AG04450 (cell line): ENCODE results near the gene CWF19L2. TPM values are rescaled to one million over a fixed set of nuclear protein-coding genes. Genes with fewer than 3 reads are reported as not detected.

Source experiments
- CTCF ChIA-PET: fragments of 300-600, 350-600 bp; formaldehyde crosslinking; extraction: SDS; loops from one replicate; lab custom pipeline; 2022; ENCODE audit warnings: antibody characterized with exemption, inconsistent platforms; lab: Charles Lee
- POLR2A ChIA-PET: fragments of 350-600 bp; formaldehyde crosslinking; extraction: SDS; loops from one replicate; lab custom pipeline; 2021; ENCODE audit warnings: antibody characterized with exemption, inconsistent platforms; lab: Yijun Ruan, JAX
- DNase-seq: peaks from one replicate; pipeline ENCODE4 v3.0.0-alpha.2; 2011; ENCODE audit warnings: low read depth, low spot score
- H3K27ac ChIP-seq: one replicate; pipeline ENCODE4 v1.5.1; 2012; ENCODE audit warnings: low read depth, low read length, control low read depth
- H3K27me3 ChIP-seq: one replicate; pipeline ENCODE4 v1.6.0; 2012; ENCODE audit warnings: low read length; ENCODE audit not compliant: control insufficient read depth, insufficient read depth
- H3K4me3 ChIP-seq: 2 replicates; pipeline ENCODE4 v1.5.1; 2011; ENCODE audit warnings: mild to moderate bottlenecking, low read depth, low read length, control low read depth
- H3K9me3 ChIP-seq: 2 replicates; pipeline ENCODE4 v1.5.1; 2012; ENCODE audit warnings: low read length; ENCODE audit not compliant: control insufficient read depth, insufficient read depth
- CTCF ChIP-seq: IDR thresholded peaks from 2 replicates; pipeline ENCODE4 v1.5.1; 2011; ENCODE audit warnings: low read depth, low read length, control low read depth, inconsistent platforms
- polyA plus RNA-seq: library from polyadenylated mRNA; depleted of rRNA; stranded (reverse); fragments of >200 nt; gene quantifications from 2 replicates; pipeline ENCODE4 v1.2.3, GENCODE V29; 2011

Gene CWF19L2
- polyA plus RNA-seq, 1 experiment: 4.7 TPM

DNA sequence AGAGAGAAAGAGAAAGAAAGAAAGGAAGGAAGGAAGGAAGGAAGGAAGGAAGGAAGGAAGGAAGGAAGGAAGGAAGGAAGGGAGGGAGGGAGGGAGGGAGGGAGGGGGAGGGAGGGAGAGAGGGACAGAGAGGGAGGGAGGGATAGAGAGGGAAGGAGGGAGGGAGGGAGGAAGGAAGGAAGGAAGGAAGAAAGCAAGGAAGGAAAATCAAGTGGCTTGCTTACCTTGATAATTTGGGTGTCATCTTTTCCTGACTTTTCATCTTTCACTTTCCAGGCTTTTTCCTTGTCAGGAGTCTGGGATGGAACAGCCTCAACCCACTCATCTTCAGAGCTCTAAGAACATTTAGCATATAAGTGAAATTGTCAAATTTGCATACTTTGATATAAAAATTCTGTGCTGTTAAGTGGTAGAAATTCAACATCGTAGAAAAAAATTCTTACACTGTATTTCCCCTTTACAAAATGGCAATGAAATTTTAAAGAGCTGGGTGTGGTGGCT lies 14.9 kb downstream of the CWF19L2 start:
- TF ChIP-seq CTCF: no peak
- POLR2A ChIA-PET: no interaction called here
- H3K4me3 ChIP-seq: no peak overlapping the region
- CTCF ChIA-PET: no interaction called here
- H3K9me3 ChIP-seq: no peaks in the 10 kb centered on the region
- no peaks in the 10 kb centered on the region for H3K27me3 ChIP-seq
- DNase-seq: no peak
- no peak overlapping the region for H3K27ac ChIP-seq

DNA sequence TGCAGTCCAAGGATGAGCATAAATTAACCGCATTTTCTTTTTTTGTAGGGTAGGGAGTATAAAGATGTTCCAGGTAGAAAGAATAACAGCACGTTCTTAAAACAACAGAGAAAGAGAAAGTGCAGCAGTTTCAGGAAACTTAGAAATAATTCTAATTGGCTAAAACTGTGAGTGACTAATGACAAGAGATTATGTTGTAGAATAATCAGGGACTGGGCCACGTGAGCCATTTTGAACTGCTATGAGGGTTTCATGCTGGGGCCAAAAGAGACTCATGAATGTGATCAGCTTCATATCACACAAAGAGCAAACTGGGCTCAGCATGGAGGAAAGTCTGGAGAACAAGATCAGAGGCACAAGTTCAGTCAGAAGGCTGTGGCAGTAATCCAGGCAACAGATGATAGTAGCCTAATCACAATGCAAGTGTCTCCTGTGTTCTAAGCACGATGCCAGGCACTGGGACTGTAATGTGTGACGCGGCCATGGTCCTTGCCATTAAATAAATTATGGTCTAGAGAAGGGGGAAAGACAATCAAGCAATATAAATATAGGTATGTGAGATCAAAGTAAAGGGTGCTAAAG lies 17.9 kb downstream of the CWF19L2 start:
- Histone ChIP-seq H3K9me3 (no peaks in the 10 kb centered on the region), H3K27me3 (no peaks in the 10 kb centered on the region)
- no peak for TF ChIP-seq CTCF

DNA sequence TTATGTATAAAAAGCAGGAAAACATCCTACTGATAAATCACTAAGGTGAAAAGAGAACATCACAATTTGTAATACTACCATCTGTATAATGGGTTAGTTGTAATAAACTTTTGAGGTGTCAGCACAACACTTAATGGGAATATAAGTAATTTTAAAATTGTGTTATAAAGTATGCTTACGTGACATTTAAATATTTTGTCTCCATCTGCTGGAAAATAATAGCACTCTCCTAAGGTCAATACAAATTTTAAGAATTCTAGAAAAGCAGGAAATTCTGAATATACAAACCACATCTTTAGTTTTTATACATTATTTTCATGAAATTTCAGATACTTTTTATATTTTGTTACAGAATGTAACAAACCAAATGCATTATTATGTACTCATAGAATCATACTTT lies 19.5 kb downstream of the CWF19L2 start:
- DNase-seq: no peak
- ChIA-PET CTCF (no interaction called here), POLR2A (no interaction called here)
- no peaks in the 10 kb centered on the region for H3K27me3 ChIP-seq
- no peak overlapping the region for H3K4me3 ChIP-seq
- H3K9me3 ChIP-seq: no peaks in the 10 kb centered on the region
- no peak for TF ChIP-seq CTCF
- H3K27ac ChIP-seq: no peak overlapping the region

More for the DNA sequence above, 17.9 kb downstream of the CWF19L2 start:
- ChIA-PET POLR2A (no interaction called here), CTCF (no interaction called here)
- no peak overlapping the region for H3K27ac ChIP-seq
- no peak overlapping the region for H3K4me3 ChIP-seq
- DNase-seq: no peak

DNA sequence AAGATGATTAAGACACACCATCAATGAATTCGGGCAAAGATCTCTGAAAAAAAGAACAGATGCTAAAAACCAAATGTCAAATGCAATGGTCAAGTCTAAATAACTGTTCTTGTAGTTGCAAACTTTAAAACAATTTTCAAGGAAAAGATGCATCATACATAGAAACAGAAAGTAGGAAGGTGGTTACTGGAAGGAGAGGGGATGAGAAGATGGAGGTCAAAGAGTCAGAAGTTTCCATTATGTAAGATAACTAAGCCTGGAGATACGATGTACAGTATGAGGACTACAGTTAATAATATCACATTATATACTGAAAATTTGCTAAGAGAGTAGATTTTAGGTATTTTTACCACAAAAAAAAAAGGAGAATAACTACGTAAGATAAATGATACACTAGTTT lies 27.1 kb downstream of the CWF19L2 start:
- no peak overlapping the region for H3K4me3 ChIP-seq
- H3K27me3 ChIP-seq: no peaks in the 10 kb centered on the region
- no peak overlapping the region for H3K27ac ChIP-seq
- DNase-seq: no peak
- ChIA-PET POLR2A (no interaction called here), CTCF (no interaction called here)
- TF ChIP-seq CTCF: no peak
- H3K9me3 ChIP-seq: no peaks in the 10 kb centered on the region

- TF ChIP-seq CTCF: no peak
- Histone ChIP-seq H3K27me3 (no peaks in the 10 kb centered on the region), H3K4me3 (no peak overlapping the region), H3K27ac (no peak overlapping the region), H3K9me3 (no peaks in the 10 kb centered on the region)
- POLR2A ChIA-PET: no interaction called here
- DNase-seq: no peak
- CTCF ChIA-PET: no interaction called here
These were observed 29.9 kb downstream of the CWF19L2 start for GRCh38 chr11:107427569-107428180.
